ENCODE results near the gene PYCR2. TPM values are rescaled to one million over a fixed set of nuclear protein-coding genes. Genes with fewer than 3 reads are reported as not detected.
"Not testable (repeated sequence)": the region's sequence is repeated elsewhere in the genome, so short reads cannot be mapped to it uniquely, and the experiment has no call there.

Gene PYCR2
- total RNA-seq, 2 donors from 2014 or later, result 58.0 to 58.8 TPM

DNA sequence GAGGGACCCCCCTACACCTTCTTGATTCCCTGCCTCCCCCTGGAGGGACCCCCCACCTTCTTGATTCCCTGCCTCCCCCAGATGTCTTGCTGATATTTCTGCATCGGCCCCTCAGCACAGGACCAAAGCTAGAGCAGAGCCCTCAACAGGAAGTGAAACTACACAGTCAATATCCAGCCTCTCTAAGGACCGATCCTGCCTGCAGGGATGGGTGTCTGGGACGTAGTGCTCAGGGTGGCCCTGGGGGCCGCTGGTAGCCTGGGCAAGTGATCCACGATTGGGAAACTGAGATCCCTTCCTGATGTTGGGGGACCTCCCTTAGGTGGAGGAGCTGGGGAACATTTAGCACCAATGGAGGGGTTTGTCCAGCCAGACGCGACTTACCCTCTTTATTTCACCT is 20.9 kb upstream of the PYCR2 start:
- no peak for ATAC-seq
- DNase-seq, result no peak
- intact Hi-C loops (cut with DNase I), result no loop called here

GRCh38 chr1:225944387-225944786 is 20.3 kb upstream of the PYCR2 start:
- no peak for ATAC-seq
- DNase-seq, result no peak
- intact Hi-C loops (cut with DNase I), result no loop called here

DNA sequence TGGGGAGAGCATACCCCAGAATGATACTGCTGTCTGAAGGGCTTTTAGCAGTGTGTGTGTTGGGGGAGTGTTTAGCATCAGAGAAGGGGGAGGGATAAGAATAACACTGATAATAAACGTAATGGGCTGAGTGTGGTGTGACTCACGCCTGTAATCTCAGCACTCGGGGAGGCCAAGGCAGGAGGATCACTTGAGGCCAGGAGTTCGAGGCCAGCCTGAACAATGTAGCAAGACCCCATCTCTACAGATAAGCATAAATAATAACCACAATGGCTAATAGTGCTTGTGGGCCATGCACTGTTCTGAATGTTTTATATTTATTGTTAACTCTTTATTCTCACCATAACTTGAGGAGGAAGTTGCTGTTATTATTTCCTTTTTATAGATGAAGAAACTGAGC is 19.5 kb upstream of the PYCR2 start:
- no peak for ATAC-seq
- DNase-seq, result no peak
- intact Hi-C loops (cut with DNase I), result no loop called here

DNA sequence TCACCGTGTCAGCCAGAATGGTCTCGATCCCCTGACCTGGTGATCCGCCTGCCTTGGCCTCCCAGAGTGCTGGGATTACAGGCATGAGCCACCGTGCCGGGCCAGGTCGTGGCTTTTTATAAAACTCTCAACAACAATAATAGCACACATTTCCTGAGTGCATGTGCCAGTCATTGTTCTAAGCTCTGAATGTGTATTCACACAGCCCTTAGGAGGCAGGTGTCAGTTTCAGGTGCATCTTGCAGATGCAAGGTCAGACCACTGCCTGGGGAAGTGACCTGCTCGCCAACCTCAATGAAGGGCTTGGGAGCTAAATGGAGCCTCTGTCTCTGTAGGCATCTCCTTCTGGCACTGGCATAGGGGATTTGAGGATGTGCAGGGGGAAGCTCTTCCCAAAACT is 18.5 kb upstream of the PYCR2 start:
- ATAC-seq (no peak), DNase-seq (no peak)
- intact Hi-C loops (cut with DNase I), result no loop called here

DNA sequence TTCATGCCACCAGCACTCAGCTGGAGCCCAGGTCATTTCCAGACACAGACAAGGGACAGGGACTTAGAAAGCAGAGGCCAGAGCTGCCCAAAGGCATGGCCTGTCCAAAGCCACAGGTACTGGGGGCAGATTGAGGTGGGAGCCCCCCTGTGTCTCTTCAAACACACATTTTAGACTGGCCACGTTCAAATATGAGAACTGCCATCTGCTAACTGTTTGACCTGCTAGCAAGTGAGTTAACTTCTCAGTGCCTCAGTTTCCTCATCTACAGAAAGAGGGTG is 17.8 kb upstream of the PYCR2 start:
- intact Hi-C loops (cut with DNase I), result no loop called here
- ATAC-seq, result no peak
- DNase-seq, result no peak

DNA sequence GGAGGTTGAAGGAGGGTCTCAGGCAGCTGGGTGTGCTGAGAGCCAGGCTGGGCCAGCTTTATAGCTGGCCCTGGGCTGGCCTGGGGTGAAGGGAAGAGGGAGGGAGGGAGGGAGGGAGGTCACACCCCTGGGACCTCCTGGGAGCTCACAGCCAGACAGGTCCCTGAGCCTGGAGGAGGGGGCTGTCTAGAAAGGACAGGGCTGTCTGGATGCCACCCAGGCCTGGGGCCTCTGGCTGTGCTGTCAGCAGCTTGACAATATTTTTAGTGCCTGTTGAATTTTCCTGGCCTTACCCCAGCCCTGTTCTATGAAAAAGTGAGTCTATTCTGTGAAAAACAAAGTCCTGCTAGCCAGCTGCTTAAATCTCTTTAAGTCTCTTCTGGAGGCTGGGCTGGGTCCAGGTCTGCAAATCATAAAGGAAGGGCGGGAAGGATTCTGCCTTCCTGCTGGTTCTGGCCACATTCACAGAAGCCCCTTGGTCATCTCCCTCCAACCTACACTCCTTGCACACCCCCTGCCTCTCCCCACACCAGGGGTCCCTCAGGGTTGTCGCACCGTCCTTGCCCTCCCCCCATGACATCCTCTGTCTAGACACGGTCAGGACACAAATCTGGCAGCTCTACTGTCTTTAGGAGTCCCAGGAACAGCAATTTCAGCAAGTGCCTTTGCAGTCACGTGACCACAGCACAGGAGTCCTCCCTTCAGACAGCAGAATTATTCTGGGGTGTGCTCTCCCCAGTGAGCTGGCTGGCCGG is 17.3 kb upstream of the PYCR2 start, which contains the start of gene LEFTY2:
Gene LEFTY2 (minus strand): TSS at position 34 of the 755 bp plus-strand sequence. CDS start 80 bp downstream, outside the sequence.
- intact Hi-C loops (cut with DNase I), result no loop called here
- ATAC-seq (peak; percentile 48 to 51), DNase-seq (no peak)

GRCh38 chr1:225940385-225941151 is 16.5 kb upstream of the PYCR2 start:
- ATAC-seq, result peak; percentile 43 to 46
- DNase-seq, result peak; percentile 40
- intact Hi-C loops (cut with DNase I), result no loop called here

DNA sequence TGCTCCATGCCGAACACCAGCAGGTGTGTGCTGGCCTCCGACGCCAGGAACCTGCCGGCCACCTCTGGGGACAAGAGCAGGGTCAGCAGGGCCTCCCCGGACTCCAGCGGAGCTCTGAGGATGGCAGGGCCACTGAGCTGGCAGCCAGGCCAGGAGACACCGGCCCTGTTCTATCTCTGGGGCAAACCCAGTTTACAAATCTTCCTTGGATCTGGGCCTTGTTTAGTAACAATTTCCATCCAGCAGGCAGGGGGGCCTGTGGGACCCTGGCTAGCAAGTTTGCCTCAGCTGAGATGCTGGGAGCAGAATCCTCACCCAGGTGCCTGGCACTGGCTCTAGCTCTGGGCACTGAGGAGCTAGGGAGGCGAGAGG is 15.9 kb upstream of the PYCR2 start:
- ATAC-seq; intact Hi-C loops (cut with DNase I); DNase-seq: not testable (repeated sequence)

- DNase-seq; intact Hi-C loops (cut with DNase I): not testable (repeated sequence)
- ATAC-seq, result peak; percentile 16 to 31
Measured at GRCh38 chr1:225939097-225939938, 15.3 kb upstream of the PYCR2 start.

GRCh38 chr1:225937048-225937968 is 13.3 kb upstream of the PYCR2 start:
- intact Hi-C loops (cut with DNase I), result no loop called here
- DNase-seq, result no peak
- no peak for ATAC-seq

DNA sequence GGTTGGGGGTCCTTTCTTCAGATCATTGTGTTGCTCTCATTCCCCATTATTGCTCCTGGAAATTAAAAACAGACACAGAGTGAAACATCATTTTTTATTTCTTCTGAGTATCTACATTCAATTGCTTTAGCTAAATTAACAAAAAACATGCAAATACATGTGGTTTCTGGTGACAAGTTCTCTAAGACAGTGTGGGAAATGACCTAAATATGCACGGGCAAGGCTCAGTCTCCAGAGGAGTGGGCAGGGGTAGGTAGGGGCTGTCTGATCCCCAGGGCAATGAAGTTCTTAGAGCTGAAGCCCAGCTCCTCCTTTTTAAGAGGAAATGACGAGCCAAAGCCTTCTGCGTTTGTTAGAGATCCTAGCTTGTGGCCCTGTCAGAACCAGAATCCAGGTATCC is 12.5 kb upstream of the PYCR2 start:
- ATAC-seq, result no peak
- intact Hi-C loops (cut with DNase I), result no loop called here
- DNase-seq, result no peak

GRCh38 chr1:225936086-225936485 is 12.0 kb upstream of the PYCR2 start:
- DNase-seq; ATAC-seq; intact Hi-C loops (cut with DNase I): not testable (repeated sequence)

DNA sequence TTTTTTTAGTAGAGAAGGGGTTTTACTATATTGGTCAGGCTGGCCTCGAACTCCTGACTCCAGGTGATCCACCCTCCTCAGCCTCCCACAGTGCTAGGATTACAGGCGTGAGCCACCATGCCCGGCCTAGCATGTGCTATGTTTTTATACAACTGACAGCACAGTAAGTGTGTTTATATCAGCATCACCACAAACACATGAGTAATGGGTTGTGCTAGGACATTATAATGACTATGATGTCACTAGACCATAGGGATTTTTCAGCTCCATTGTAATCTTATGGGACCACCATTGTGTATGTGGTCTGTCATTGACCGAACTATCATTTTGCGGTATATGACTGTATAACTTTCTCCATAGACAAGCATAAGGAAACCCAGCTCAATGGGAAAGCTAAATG is 10.7 kb upstream of the PYCR2 start:
- DNase-seq, result no peak
- intact Hi-C loops (cut with DNase I), result no loop called here
- ATAC-seq, result no peak

DNA sequence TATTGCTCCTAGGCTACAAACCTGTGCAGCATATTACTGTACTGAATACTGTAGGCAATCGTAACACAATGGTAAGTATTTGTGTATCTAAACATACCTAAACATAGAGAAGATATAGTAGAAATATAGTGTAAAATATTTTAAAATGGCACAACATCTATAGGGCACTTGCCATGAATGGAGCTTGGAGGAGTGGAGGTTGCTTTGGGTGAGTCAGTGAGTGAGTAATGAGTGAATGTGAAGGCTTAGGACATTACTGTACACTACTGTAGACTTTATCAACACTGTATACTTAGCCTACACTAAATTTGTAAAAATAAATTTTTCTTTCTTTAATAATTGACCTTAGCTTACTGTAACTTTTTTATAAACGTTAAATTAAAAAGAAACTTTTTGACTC is 9.0 kb upstream of the PYCR2 start:
- no peak for DNase-seq
- no peak for ATAC-seq
- intact Hi-C loops (cut with DNase I), result no loop called here

GRCh38 chr1:225931270-225932136 is 7.5 kb upstream of the PYCR2 start:
- no peak for DNase-seq
- ATAC-seq, result no peak
- intact Hi-C loops (cut with DNase I), result no loop called here

DNA sequence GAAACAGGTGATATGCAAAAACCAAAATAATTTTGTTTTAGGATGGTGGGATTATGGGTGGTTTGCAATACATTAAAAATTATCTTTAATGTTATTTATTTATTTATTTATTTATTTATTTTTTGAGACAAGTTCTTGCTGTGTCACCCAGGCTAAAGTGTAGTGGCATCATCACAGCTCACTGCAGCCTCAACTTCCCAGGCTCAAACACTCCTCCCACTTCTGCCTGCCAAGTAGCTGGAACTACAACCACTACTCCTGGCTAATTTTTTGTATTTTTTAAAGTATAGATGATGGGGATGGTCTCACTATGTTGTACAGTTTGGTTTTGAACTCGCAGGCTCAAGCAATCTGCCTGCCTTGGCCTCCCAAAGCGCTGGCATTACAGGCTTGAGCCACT is 6.5 kb upstream of the PYCR2 start:
- intact Hi-C loops (cut with DNase I), result no loop called here
- no peak for DNase-seq
- no peak for ATAC-seq

DNA sequence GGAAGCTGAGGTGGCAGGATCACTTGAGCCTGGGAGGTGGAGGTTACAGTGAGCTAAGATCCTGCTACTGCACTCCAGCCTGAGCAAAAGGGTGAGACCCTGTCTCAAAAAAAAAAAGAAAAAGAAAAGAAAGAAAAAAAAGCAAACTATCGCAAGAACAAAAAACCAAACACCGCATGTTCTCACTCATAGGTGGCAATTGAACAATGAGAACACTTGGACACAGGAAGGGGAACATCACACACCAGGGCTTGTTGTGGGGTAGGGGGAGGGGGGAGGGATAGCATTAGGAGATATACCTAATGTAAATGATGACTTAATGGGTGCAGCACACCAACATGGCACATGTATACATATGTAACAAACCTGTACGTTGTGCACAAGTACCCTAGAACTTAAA is 5.4 kb upstream of the PYCR2 start:
- intact Hi-C loops (cut with DNase I); ATAC-seq: not testable (repeated sequence)

More for the DNA sequence above, 5.4 kb upstream of the PYCR2 start:
- DNase-seq, result not testable (repeated sequence)

All from left cardiac atrium (tissue), 4 donors.